GM12874 (cell line): Measurements from ENCODE around the gene SNRK.

Experiments used
- TF ChIP-seq, protein P1 (sequence below): IDR thresholded peaks from 2 replicates; pipeline ENCODE4 v1.5.1; 2011; ENCODE audit warnings: low read depth, mild to moderate bottlenecking, control low read depth, low read length, moderate library complexity; ENCODE audit not compliant: insufficient read depth

The SNRK gene

DNA sequence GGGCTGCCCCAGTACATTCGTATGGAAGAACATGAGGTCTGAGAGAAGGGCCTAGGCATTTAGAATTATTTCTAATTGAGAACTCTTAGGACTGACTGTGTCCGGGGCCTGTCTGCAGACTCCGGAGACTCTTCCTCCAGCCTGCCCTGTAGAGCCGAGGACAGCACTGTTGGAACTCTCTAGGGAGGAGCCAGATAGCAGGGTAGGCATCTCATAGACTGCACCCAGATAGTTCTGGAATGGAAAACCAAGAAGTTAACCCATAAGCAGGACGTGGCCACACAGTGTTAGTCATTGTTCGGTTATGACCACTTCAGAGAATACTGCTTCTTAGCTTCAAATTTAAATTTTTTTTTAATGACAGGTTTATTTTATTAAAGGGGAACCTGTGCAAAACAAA, 59.5 kb downstream of the SNRK start:
- TF ChIP-seq, protein P1, sequence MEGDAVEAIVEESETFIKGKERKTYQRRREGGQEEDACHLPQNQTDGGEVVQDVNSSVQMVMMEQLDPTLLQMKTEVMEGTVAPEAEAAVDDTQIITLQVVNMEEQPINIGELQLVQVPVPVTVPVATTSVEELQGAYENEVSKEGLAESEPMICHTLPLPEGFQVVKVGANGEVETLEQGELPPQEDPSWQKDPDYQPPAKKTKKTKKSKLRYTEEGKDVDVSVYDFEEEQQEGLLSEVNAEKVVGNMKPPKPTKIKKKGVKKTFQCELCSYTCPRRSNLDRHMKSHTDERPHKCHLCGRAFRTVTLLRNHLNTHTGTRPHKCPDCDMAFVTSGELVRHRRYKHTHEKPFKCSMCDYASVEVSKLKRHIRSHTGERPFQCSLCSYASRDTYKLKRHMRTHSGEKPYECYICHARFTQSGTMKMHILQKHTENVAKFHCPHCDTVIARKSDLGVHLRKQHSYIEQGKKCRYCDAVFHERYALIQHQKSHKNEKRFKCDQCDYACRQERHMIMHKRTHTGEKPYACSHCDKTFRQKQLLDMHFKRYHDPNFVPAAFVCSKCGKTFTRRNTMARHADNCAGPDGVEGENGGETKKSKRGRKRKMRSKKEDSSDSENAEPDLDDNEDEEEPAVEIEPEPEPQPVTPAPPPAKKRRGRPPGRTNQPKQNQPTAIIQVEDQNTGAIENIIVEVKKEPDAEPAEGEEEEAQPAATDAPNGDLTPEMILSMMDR, result no peak

DNA sequence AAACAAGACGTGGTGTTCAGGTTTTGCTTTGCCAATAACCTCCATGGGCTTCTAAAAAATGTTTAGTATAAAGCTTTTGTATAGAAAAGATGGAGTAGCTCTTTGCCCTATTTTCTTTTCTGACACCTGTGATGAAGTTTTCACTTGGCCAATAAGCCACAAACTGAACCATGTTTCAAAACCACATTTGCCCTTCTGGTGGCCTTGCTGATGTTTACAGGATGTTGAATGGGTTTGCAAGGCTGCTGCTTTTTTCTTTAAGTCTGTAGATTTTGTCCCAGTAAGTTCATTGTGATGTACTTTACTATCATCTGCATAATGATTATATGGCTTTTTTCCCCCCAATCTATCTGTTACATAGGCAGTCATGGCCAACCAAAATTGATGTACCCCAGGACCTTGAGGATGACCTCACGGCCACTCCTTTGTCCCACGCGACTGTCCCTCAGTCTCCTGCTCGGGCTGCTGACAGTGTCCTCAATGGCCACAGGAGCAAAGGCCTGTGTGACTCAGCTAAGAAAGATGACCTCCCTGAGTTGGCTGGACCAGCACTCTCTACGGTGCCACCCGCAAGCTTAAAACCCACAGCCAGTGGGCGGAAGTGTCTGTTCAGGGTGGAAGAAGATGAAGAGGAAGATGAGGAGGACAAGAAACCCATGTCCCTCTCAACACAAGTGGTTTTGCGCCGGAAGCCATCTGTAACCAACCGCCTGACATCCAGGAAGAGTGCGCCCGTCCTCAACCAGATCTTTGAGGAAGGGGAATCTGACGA, 60.8 kb downstream of the SNRK start:
- TF ChIP-seq, protein P1, result no peak

DNA sequence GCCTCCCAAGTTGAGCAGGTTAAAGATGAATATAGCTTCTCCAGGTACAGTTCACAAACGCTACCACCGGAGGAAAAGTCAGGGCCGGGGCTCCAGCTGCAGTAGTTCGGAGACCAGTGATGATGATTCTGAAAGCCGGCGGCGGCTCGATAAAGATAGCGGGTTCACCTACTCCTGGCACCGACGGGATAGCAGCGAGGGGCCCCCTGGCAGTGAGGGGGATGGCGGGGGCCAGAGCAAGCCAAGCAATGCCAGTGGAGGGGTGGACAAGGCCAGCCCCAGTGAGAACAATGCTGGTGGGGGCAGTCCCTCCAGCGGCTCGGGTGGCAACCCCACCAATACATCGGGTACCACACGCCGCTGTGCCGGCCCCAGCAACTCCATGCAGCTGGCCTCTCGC, 61.4 kb downstream of the SNRK start:
- TF ChIP-seq, protein P1, result no peak

DNA sequence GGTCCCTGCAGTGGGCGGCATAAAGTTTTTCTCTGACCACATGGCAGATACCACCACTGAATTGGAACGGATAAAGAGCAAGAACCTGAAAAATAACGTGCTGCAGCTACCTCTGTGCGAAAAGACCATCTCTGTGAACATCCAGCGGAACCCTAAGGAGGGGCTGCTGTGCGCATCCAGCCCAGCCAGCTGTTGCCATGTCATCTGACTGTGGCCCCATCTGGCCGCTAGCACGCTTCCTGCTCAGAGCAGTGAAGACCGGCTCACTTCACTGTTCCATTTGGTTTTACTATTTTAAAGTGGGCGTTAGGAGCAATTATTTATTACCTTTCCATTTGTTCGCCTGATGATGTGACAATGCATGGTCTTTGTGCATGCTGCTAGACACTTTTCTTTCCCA, 62.0 kb downstream of the SNRK start:
- TF ChIP-seq, protein P1, result no peak

DNA sequence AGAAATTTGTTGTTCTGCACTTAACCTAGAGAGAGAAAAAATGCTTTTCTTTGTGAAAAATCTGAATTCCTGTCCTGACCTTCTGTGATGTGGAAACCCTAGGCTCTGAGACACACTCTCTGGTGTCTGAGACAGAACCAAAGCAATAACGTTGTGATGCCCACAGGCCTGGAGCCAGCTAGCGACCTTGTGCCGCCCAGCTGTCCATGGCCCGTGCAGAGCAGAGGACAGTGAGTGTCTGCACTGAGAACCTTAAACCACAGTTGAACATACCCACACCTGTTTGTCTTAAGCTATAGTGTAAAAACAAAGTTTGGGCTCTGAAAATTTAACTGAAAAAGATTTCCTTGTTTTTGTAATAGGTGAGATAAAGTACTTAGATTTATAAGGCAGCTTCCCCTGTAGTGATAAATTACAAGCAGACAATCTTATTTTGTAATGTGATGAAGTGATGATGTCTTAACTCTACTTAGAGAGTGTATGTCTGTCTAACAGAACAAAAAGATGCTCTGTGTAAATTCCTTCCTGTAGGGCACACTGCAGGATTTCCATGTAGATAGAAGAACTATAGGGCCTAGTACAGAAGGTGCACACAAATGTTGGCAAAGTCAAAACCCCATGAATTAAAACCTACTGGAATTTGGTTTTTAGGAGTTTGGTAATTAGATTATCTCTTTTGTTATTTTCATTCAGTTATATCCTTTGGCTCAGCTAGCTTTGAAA, 62.7 kb downstream of the SNRK start:
- TF ChIP-seq, protein P1, result no peak

DNA sequence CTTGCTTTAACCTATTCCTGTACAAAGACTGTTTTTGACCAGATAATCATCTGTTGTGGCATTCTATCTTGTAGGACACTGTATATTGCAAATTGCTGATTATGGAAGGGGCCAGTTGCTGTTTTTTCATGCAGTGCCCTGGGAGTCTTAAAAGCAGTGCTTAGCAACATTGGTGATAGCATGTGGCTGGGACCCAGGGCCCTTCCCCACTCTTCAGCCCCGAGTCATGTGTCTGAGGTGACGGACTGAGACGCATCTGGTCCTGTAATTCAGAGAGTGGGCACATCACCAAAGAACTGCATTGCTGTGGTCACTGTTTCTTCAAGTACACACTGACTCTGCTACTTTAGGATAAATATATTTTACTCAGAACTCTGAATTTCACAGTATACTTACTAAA, 63.4 kb downstream of the SNRK start:
- TF ChIP-seq, protein P1, result no peak

DNA sequence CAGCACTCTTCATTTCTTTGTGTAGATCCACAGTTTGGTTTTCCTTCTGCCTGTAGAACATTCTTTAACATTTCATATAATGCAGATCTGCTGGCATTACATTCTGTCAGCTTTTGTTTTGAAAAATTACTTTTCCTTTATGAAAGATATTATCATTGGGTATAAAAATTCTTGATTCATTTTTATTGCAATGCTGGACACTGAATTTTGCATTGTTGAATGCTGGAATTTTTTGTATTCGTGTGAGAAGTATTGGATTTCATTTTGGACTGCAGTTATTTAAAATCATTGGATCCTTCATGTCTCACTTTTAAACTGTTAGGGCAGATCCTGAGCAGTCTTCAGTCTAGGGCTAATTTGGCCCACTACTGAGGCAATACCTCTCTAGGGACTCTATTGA, 67.1 kb downstream of the SNRK start:
- TF ChIP-seq, protein P1, result no peak
